Measurements from ENCODE around the gene PHF23. TPM values are rescaled to one million over a fixed set of nuclear protein-coding genes. Genes with fewer than 3 reads are reported as not detected.

Gene PHF23
- total RNA-seq, 6 experiments from 2014 or later: 16.0 to 24.3 (median 18.2) TPM

- peaks cover 0 to 50% (median 13%) of the 10 kb centered on the region in 4 donors for H3K4me1 ChIP-seq
- H3K27ac ChIP-seq: peak overlapping the region; percentile 96 to 99 (median 98)
- WGBS (ENCODE audit: insufficient coverage, low coverage, low lambda C conversion rate, missing lambda C conversion rate): 76% methylated on average over 4 of the region's 6 CpGs
- no peaks in the 10 kb centered on the region for H3K27me3 ChIP-seq
- peaks cover 0 to 26% (median 6%) of the 10 kb centered on the region in 4 donors for H3K36me3 ChIP-seq
- no peak for TF ChIP-seq POLR2A (IDR thresholded peaks at IDR 0.05)
- no peak for TF ChIP-seq CTCF (IDR thresholded peaks at IDR 0.05)
- H3K9me3 ChIP-seq: no peaks in the 10 kb centered on the region
- H3K4me3 ChIP-seq: peak overlapping the region; percentile 64 to 73 (median 66)
- intact Hi-C loops (cut with DNase I): no loop called here
- ATAC-seq (peak in 2 of 4 donors; percentile 0 to 2), DNase-seq (no peak)
Observed at GRCh38 chr17:7259555-7259889, 20.3 kb upstream of the PHF23 start.

GRCh38 chr17:7258731-7259554 is 19.7 kb upstream of the PHF23 start:
- intact Hi-C loops (cut with DNase I): no loop called here
- peak; percentile 76 to 90 (median 88) for DNase-seq
- 24% methylated on average over 7 of the region's 7 CpGs for WGBS (ENCODE audit: insufficient coverage, low coverage, low lambda C conversion rate, missing lambda C conversion rate)
- Histone ChIP-seq H3K27me3 (no peaks in the 10 kb centered on the region), H3K4me3 (peak overlapping the region; percentile 64 to 73 (median 66)), H3K27ac (peak overlapping the region; percentile 96 to 99 (median 98)), H3K9me3 (no peaks in the 10 kb centered on the region), H3K36me3 (peaks cover 0 to 26% (median 7%) of the 10 kb centered on the region in 4 donors), H3K4me1 (peaks cover 0 to 50% (median 13%) of the 10 kb centered on the region in 4 donors)
- ATAC-seq: peak; percentile 66 to 78 (median 74)
- TF ChIP-seq POLR2A (IDR thresholded peaks at IDR 0.05) (peak; percentile 83), CTCF (IDR thresholded peaks at IDR 0.05) (no peak)

- Histone ChIP-seq H3K9me3 (no peaks in the 10 kb centered on the region), H3K36me3 (peaks cover 0 to 26% (median 7%) of the 10 kb centered on the region in 4 donors), H3K4me1 (peaks cover 0 to 43% (median 10%) of the 10 kb centered on the region in 4 donors), H3K27me3 (no peaks in the 10 kb centered on the region), H3K27ac (peak overlapping the region in 1 of 3 donors; percentile 98), H3K4me3 (no peak overlapping the region)
- ATAC-seq (no peak), DNase-seq (no peak)
- TF ChIP-seq POLR2A (IDR thresholded peaks at IDR 0.05) (no peak), CTCF (IDR thresholded peaks at IDR 0.05) (no peak)
- intact Hi-C loops (cut with DNase I): no loop called here
- WGBS (ENCODE audit: insufficient coverage, low coverage, low lambda C conversion rate, missing lambda C conversion rate): 85% methylated on average over 5 of the region's 8 CpGs
Observed at GRCh38 chr17:7256766-7257456, 17.7 kb upstream of the PHF23 start.

GRCh38 chr17:7254511-7254910 is 15.3 kb upstream of the PHF23 start:
- Histone ChIP-seq H3K27ac (no peak overlapping the region), H3K4me3 (no peak overlapping the region), H3K27me3 (no peaks in the 10 kb centered on the region), H3K36me3 (peaks cover 0 to 26% (median 6%) of the 10 kb centered on the region in 4 donors), H3K4me1 (peaks cover 0 to 39% (median 14%) of the 10 kb centered on the region in 4 donors), H3K9me3 (no peaks in the 10 kb centered on the region)
- TF ChIP-seq POLR2A (IDR thresholded peaks at IDR 0.05) (no peak), CTCF (IDR thresholded peaks at IDR 0.05) (no peak)
- no peak for ATAC-seq
- 86% methylated on average over 4 of the region's 4 CpGs for WGBS (ENCODE audit: insufficient coverage, low coverage, low lambda C conversion rate, missing lambda C conversion rate)
- intact Hi-C loops (cut with DNase I): no loop called here
- no peak for DNase-seq
